Limb (tissue), 2 donors: ENCODE results near the gene EID3.
"Not testable (repeated sequence)": the region's sequence is repeated elsewhere in the genome, so short reads cannot be mapped to it uniquely, and the experiment has no call there.

Experiments used
- DNase-seq, 2 donors: peaks; one replicate each; pipeline ENCODE4 v3.0.0-alpha.2; 2016; ENCODE audit errors: extremely low spot score in 2 of 2

The EID3 gene

GRCh38 chr12:104310751-104311633 lies 7.5 kb downstream of the EID3 start:
- no peak for DNase-seq

- no peak for DNase-seq
Measured at GRCh38 chr12:104312202-104312601, 8.7 kb downstream of the EID3 start.

- no peak for DNase-seq
Measured at GRCh38 chr12:104312654-104313053, 9.1 kb downstream of the EID3 start.

- DNase-seq: no peak
Measured at GRCh38 chr12:104313568-104314241, 10.2 kb downstream of the EID3 start.

GRCh38 chr12:104314242-104314614 lies 10.7 kb downstream of the EID3 start:
- no peak for DNase-seq

- DNase-seq: no peak
Measured at GRCh38 chr12:104315326-104316224, 12.0 kb downstream of the EID3 start.

- no peak for DNase-seq
Measured at GRCh38 chr12:104316936-104317335, 13.4 kb downstream of the EID3 start.

- no peak for DNase-seq
Measured at GRCh38 chr12:104317538-104318210, 14.1 kb downstream of the EID3 start.

GRCh38 chr12:104319028-104319427 lies 15.5 kb downstream of the EID3 start:
- DNase-seq: no peak

GRCh38 chr12:104319918-104320626 lies 16.5 kb downstream of the EID3 start:
- no peak for DNase-seq

GRCh38 chr12:104320627-104321024 lies 17.1 kb downstream of the EID3 start:
- DNase-seq: no peak

- DNase-seq: no peak
Measured at GRCh38 chr12:104321949-104322348, 18.4 kb downstream of the EID3 start.

GRCh38 chr12:104322533-104322932 lies 19.0 kb downstream of the EID3 start:
- DNase-seq: not testable (repeated sequence)

- no peak for DNase-seq
Measured at GRCh38 chr12:104323899-104324298, 20.4 kb downstream of the EID3 start.

- DNase-seq: not testable (repeated sequence)
Measured at GRCh38 chr12:104328278-104328677, 24.7 kb downstream of the EID3 start.

GRCh38 chr12:104328790-104329189 lies 25.3 kb downstream of the EID3 start:
- DNase-seq: no peak

- no peak for DNase-seq
Measured at GRCh38 chr12:104329707-104330532, 26.4 kb downstream of the EID3 start.

GRCh38 chr12:104331376-104331775 lies 27.8 kb downstream of the EID3 start:
- no peak for DNase-seq

GRCh38 chr12:104332273-104332672 lies 28.7 kb downstream of the EID3 start:
- DNase-seq: not testable (repeated sequence)
